A549 (cell line): Measurements from ENCODE around the gene MGAT5. TPM values are rescaled to one million over a fixed set of nuclear protein-coding genes. Genes with fewer than 3 reads are reported as not detected.

Source experiments
- ATAC-seq, 2 experiments: fragments of 200-7000 bp in 1 of 2; fragments of >200 bp in 1 of 2; cut with Nextera tagmentation in 1 of 2; cut with Tn5 transposase in 1 of 2; 3 replicates each; pipeline versions ENCODE4 v1.8.0 to v1.9.1; 2018 to 2020; ENCODE audit warnings: mild to moderate bottlenecking in 1 of 2, moderate library complexity in 1 of 2
- CTCF ChIA-PET: fragments of 300-600 bp; sonication (Branson Sonifier 250); formaldehyde crosslinking; extraction: SDS; loops from one replicate; lab custom pipeline; 2021; ENCODE audit warnings: antibody characterized with exemption, inconsistent platforms; lab: Yijun Ruan, JAX
- POLR2A ChIA-PET: fragments of 350-600 bp; formaldehyde crosslinking; extraction: SDS; loops from one replicate; lab custom pipeline; 2021; ENCODE audit warnings: antibody characterized with exemption, inconsistent platforms; lab: Yijun Ruan, JAX
- DNase-seq, 2 experiments: peaks; one replicate each; pipeline versions ENCODE4 v3.0.0 to v3.0.0-alpha.2; 2011 to 2016; ENCODE audit warnings: low read depth in 1 of 2, low spot score in 1 of 2
- FAIRE-seq: peaks from 2 replicates; lab custom pipeline; 2011; peaks lifted over from hg19 to GRCh38; lab: Jason Lieb, UNC
- H3K27ac ChIP-seq, 2 experiments: fragments of >200 bp; sonication (Bioruptor Twin); formaldehyde crosslinking; 3 replicates each; pipeline ENCODE4 v1.5.1; 2016 to 2017
- H3K4me1 ChIP-seq: fragments of >200 bp; sonication (Bioruptor Twin); formaldehyde crosslinking; 3 replicates; pipeline ENCODE4 v1.6.1; 2016
- H3K4me2 ChIP-seq: fragments of >200 bp; sonication (Bioruptor Twin); formaldehyde crosslinking; 3 replicates; pipeline ENCODE4 v1.6.1; 2016
- H3K4me3 ChIP-seq: fragments of >200 bp; sonication (Bioruptor Twin); formaldehyde crosslinking; 3 replicates; pipeline ENCODE4 v1.5.1; 2016
- H3K9me3 ChIP-seq: fragments of >200 bp; sonication (Bioruptor Twin); formaldehyde crosslinking; 3 replicates; pipeline ENCODE4 v1.6.1; 2016
- CBX8 ChIP-seq: fragments of 200-600 bp; sonication (generic); IDR thresholded peaks from 2 replicates; pipeline ENCODE4 v1.6.1; 2016
- FOSL2 ChIP-seq, 2 experiments: fragments of 450-650 bp in 1 of 2; fragments of >200 bp in 1 of 2; sonication (Bioruptor Twin) in 1 of 2; formaldehyde crosslinking; IDR thresholded peaks; 2 replicates each; pipeline versions ENCODE4 v1.5.0 to v1.6.1; 2016 to 2020; ENCODE audit warnings: mild to moderate bottlenecking in 1 of 2, moderate library complexity in 1 of 2
- GATA3 ChIP-seq: IDR thresholded peaks from 2 replicates; pipeline ENCODE4 v1.6.1; 2012; ENCODE audit warnings: borderline replicate concordance
- HDAC2 ChIP-seq: fragments of 200-600 bp; sonication (generic); IDR thresholded peaks from 2 replicates; pipeline ENCODE4 v1.6.1; 2016
- HEYL ChIP-seq: fragments of 250-450 bp; sonication (Bioruptor Pico); IDR thresholded peaks from 2 replicates; pipeline ENCODE4 v1.8.0; 2021; ENCODE audit warnings: mild to moderate bottlenecking, moderate library complexity
- HOXB5 ChIP-seq: fragments of 250-450 bp; sonication (Bioruptor Pico); IDR thresholded peaks from 2 replicates; pipeline ENCODE4 v1.5.0; 2020; ENCODE audit warnings: mild to moderate bottlenecking, moderate library complexity
- JUNB ChIP-seq: fragments of >200 bp; sonication (Bioruptor Twin); formaldehyde crosslinking; IDR thresholded peaks from 2 replicates; pipeline ENCODE4 v1.6.1; 2016
- KDM5A ChIP-seq: fragments of 200-600 bp; sonication (generic); IDR thresholded peaks from 2 replicates; pipeline ENCODE4 v1.6.1; 2016; ENCODE audit warnings: antibody characterized with exemption, mild to moderate bottlenecking
- MAZ ChIP-seq: fragments of 150-350 bp; IDR thresholded peaks from 2 replicates; pipeline ENCODE4 v1.6.1; 2014; ENCODE audit warnings: antibody characterized with exemption, low read depth, low read length, borderline replicate concordance
- MYC ChIP-seq: IDR thresholded peaks from 2 replicates; pipeline ENCODE4 v1.6.1; 2012; ENCODE audit warnings: mild to moderate bottlenecking, inconsistent platforms, low read length, improper control_type of control experiment, borderline replicate concordance
- NFE2L2 ChIP-seq: fragments of 150-350 bp; conservative IDR thresholded peaks from 2 replicates; pipeline ENCODE4 v1.6.1; 2014; ENCODE audit warnings: low read length
- NPAS2 ChIP-seq: fragments of 250-450 bp; sonication (Bioruptor Pico); IDR thresholded peaks from 2 replicates; pipeline ENCODE4 v1.8.0; 2022; ENCODE audit warnings: mild to moderate bottlenecking, moderate library complexity, borderline replicate concordance
- NR3C1 ChIP-seq: fragments of >200 bp; sonication (Bioruptor Twin); formaldehyde crosslinking; IDR thresholded peaks from 3 replicates; pipeline ENCODE4 v1.6.1; 2017
- PHF8 ChIP-seq: fragments of 200-600 bp; sonication (generic); IDR thresholded peaks from 2 replicates; pipeline ENCODE4 v1.6.1; 2016; ENCODE audit warnings: low read depth, mild to moderate bottlenecking, antibody characterized with exemption, moderate library complexity, borderline replicate concordance
- POLR2AphosphoS2 ChIP-seq: conservative IDR thresholded peaks from 2 replicates; pipeline ENCODE4 v1.6.1; 2012; ENCODE audit warnings: low read length, improper control_type of control experiment, inconsistent platforms
- RAD21 ChIP-seq, 2 experiments: fragments of >200 bp in 1 of 2; sonication (Bioruptor Twin) in 1 of 2; formaldehyde crosslinking in 1 of 2; IDR thresholded peaks in 1 of 2; conservative IDR thresholded peaks in 1 of 2; 2 replicates in 1 of 2; 3 replicates in 1 of 2; pipeline ENCODE4 v1.6.1; 2012 to 2018; ENCODE audit warnings: inconsistent platforms in 1 of 2
- RARB ChIP-seq: fragments of 250-450 bp; sonication (Bioruptor Pico); IDR thresholded peaks from 2 replicates; pipeline ENCODE4 v1.8.0; 2021; ENCODE audit warnings: mild to moderate bottlenecking, moderate library complexity
- RFX5 ChIP-seq: fragments of 450-650 bp; IDR thresholded peaks from 2 replicates; pipeline ENCODE4 v1.7.1; 2014; ENCODE audit warnings: antibody characterized with exemption, mild to moderate bottlenecking, moderate library complexity
- RNF2 ChIP-seq: fragments of 200-600 bp; sonication (generic); IDR thresholded peaks from 2 replicates; pipeline ENCODE4 v1.6.1; 2016; ENCODE audit warnings: low read depth, mild to moderate bottlenecking, antibody characterized with exemption, moderate library complexity, borderline replicate concordance
- TP53 ChIP-seq: fragments of 250-450 bp; sonication (Bioruptor Pico); IDR thresholded peaks from 2 replicates; pipeline ENCODE4 v1.5.0; 2021; ENCODE audit warnings: mild to moderate bottlenecking, moderate library complexity
- ZC3H11A ChIP-seq: fragments of 450-650 bp; IDR thresholded peaks from 2 replicates; pipeline ENCODE4 v1.6.1; 2014; ENCODE audit warnings: antibody characterized with exemption, mild to moderate bottlenecking
- ZNF302 ChIP-seq: fragments of 250-450 bp; sonication (Bioruptor Pico); IDR thresholded peaks from 2 replicates; pipeline ENCODE4 v1.9.0; 2021; ENCODE audit warnings: inconsistent platforms, mild to moderate bottlenecking, moderate library complexity
- ZSCAN20 ChIP-seq: fragments of 250-450 bp; sonication (Bioruptor Pico); IDR thresholded peaks from 2 replicates; pipeline ENCODE4 v1.8.0; 2022; ENCODE audit warnings: mild to moderate bottlenecking, moderate library complexity
- WGBS: methylation state at CpG from one replicate; pipeline ENCODE4 v1.1.6; 2017; ENCODE audit errors: missing lambda C conversion rate; 5-methylcytosine and 5-hydroxymethylcytosine counted together
- polyA plus RNA-seq, 4 experiments: library from polyadenylated mRNA; depleted of rRNA in 3 of 4; stranded (reverse); fragments of >200 nt; fragmentation: RNase III in 1 of 4; extraction: RNeasy Plus Mini Kit Qiagen cat#74134 plus additional on column Dnase treatment in 1 of 4; gene quantifications; 2 replicates in 3 of 4; 3 replicates in 1 of 4; pipeline ENCODE4 v1.2.3, GENCODE V29; 2011 to 2017
- TF ChIP-seq, protein P1 (sequence below): IDR thresholded peaks from 2 replicates; pipeline ENCODE4 v1.6.1; 2012
- TF ChIP-seq, protein P2 (sequence below): fragments of 250-450 bp; sonication (Bioruptor Pico); IDR thresholded peaks from 2 replicates; pipeline ENCODE4 v1.5.0; 2020; ENCODE audit warnings: low read depth, mild to moderate bottlenecking, moderate library complexity
- TF ChIP-seq, protein P3 (sequence below): fragments of 450-650 bp; IDR thresholded peaks from 2 replicates; pipeline ENCODE4 v1.6.1; 2014; ENCODE audit warnings: antibody characterized with exemption
- TF ChIP-seq, protein P4 (sequence below): fragments of >200 bp; sonication (Bioruptor Twin); formaldehyde crosslinking; IDR thresholded peaks from 3 replicates; pipeline ENCODE4 v1.6.1; 2016
- TF ChIP-seq, protein P5 (sequence below): fragments of >200 bp; sonication (Bioruptor Twin); formaldehyde crosslinking; IDR thresholded peaks from 2 replicates; pipeline ENCODE4 v1.6.1; 2016
- TF ChIP-seq, protein P6 (sequence below): IDR thresholded peaks from 2 replicates; pipeline ENCODE4 v1.6.1; 2012; ENCODE audit warnings: low read depth, borderline replicate concordance

MGAT5 gene
- polyA plus RNA-seq, 2 of the 4 experiments (the other 2 are of a cell fraction) = 13.2 to 17.1 TPM

DNA sequence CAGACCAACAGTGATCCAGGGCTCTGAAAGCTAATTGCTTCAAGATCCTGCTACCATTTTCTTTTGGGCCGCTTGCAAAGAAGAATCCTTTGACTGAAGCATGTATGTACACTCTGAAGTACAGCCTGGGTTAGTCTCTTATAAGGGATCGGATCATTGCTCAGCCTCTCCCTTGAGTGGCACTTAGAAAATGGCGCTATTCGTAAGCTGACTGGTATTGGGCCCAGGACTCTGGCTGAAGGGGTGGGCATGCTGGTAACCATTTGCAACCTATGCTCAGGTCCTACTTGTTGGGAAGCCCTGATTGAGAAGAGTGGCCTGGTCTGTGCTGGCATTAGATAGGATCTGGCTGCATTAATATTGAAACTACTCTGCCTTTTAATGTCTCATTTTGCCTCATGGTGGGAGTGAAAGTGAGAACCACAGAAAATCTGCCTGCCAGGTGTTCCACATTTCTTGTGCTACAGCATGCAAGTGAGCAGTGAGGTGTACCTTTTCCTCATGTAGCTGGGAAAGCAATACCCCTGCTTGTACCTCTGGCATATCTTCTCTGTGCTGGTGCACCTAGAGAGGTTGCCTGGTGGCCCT lies 661 bp upstream of the MGAT5 start:
- H3K4me1 ChIP-seq = no peaks in the 10 kb centered on the region
- CTCF ChIA-PET = interaction anchor here (0.9 to 2.3 kb wide), 4 partner anchors 8 to 135 kb away, joined by 3 to 10 read pairs (median 6); no protein-coding TSS in a partner anchor
- no peak for DNase-seq
- H3K27ac ChIP-seq = no peak overlapping the region
- TF ChIP-seq ZNF302 (CRISPR knock-in tag) = no peak
- no peak for TF ChIP-seq RFX5
- TF ChIP-seq, all 56 proteins: peak for 0
- Histone ChIP-seq H3K4me3 (no peak overlapping the region), H3K4me2 (no peak overlapping the region), H3K9me3 (no peaks in the 10 kb centered on the region)
- FAIRE-seq = no peak
- POLR2A ChIA-PET = no interaction called here
- WGBS = 92% methylated on average over 4 of the region's 4 CpGs
- ATAC-seq = no peak

DNA sequence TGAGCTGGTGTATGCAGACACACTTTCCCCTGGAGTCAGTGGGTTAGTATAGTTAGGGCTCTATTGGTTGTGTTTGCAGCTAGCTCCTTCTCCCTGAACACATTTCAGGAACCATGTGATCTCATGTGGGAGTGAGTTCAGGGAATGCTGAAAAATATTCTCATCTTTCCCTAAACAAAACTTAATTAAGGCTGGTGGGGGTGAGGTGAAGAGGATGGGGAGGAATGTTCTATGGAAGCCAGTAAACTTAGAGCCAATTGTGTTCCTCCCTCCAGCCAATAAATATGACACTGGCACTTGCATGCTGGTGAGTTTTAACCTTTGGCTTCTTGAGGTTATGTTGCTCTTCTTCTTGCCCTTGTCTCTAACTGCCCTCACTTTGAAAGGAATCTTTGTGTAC lies 952 bp downstream of the MGAT5 start:
- no peak overlapping the region for H3K4me3 ChIP-seq
- H3K27ac ChIP-seq = no peak overlapping the region
- FAIRE-seq (no peak), ATAC-seq (no peak), DNase-seq (no peak)
- CTCF ChIA-PET = interaction anchor here (1.4 to 2.3 kb wide), 3 partner anchors 9 to 136 kb away, joined by 6 to 10 read pairs (median 9); no protein-coding TSS in a partner anchor
- H3K9me3 ChIP-seq = no peaks in the 10 kb centered on the region
- H3K4me1 ChIP-seq = no peaks in the 10 kb centered on the region
- H3K4me2 ChIP-seq = no peak overlapping the region
- no peak for TF ChIP-seq HDAC2
- no peak for TF ChIP-seq JUNB
- TF ChIP-seq, protein P1, sequence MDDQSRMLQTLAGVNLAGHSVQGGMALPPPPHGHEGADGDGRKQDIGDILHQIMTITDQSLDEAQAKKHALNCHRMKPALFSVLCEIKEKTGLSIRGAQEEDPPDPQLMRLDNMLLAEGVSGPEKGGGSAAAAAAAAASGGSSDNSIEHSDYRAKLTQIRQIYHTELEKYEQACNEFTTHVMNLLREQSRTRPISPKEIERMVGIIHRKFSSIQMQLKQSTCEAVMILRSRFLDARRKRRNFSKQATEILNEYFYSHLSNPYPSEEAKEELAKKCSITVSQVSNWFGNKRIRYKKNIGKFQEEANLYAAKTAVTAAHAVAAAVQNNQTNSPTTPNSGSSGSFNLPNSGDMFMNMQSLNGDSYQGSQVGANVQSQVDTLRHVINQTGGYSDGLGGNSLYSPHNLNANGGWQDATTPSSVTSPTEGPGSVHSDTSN = no peak
- no peak for TF ChIP-seq RNF2
- no peak for TF ChIP-seq PHF8
- no peak for TF ChIP-seq POLR2AphosphoS2
- no peak for TF ChIP-seq NFE2L2
- TF ChIP-seq HEYL (CRISPR knock-in tag) = no peak
- TF ChIP-seq, protein P2, sequence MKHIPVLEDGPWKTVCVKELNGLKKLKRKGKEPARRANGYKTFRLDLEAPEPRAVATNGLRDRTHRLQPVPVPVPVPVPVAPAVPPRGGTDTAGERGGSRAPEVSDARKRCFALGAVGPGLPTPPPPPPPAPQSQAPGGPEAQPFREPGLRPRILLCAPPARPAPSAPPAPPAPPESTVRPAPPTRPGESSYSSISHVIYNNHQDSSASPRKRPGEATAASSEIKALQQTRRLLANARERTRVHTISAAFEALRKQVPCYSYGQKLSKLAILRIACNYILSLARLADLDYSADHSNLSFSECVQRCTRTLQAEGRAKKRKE (CRISPR knock-in tag) = no peak
- no peak for TF ChIP-seq NR3C1
- TF ChIP-seq NPAS2 (CRISPR knock-in tag) = no peak
- TF ChIP-seq FOSL2 (IDR thresholded peaks at IDR 0.05) = no peak
- no peak for TF ChIP-seq FOSL2 (CRISPR knock-in tag; IDR thresholded peaks at IDR 0.05)
- TF ChIP-seq HOXB5 (CRISPR knock-in tag) = no peak
- no peak for TF ChIP-seq TP53 (CRISPR knock-in tag)
- no peak for TF ChIP-seq GATA3
- no peak for TF ChIP-seq ZC3H11A
- TF ChIP-seq CBX8 = no peak
- no peak for TF ChIP-seq MYC
- TF ChIP-seq ZSCAN20 = no peak
- TF ChIP-seq, protein P3, sequence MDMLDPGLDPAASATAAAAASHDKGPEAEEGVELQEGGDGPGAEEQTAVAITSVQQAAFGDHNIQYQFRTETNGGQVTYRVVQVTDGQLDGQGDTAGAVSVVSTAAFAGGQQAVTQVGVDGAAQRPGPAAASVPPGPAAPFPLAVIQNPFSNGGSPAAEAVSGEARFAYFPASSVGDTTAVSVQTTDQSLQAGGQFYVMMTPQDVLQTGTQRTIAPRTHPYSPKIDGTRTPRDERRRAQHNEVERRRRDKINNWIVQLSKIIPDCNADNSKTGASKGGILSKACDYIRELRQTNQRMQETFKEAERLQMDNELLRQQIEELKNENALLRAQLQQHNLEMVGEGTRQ = no peak
- POLR2A ChIA-PET = no interaction called here

DNA sequence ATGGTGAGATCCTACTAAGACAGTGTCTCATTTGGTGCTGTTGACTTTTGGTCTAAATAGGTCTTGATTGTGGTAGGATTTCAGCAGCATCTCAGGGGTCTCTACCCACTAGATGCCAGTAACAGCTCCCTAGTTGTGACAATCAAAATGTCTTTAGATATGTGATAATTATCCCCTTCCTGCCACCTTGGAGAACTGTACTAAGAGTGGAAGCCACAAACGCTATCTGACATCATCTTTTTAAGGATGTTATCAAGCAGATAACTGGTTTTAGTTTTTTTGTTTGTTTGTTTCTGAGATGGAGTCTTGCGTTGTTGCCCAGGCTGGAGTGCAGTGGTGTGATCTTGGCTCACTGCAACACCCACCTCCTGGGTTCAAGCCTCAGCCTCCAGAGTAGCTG lies 3.1 kb downstream of the MGAT5 start:
- 100% methylated on average over 2 of the region's 2 CpGs for WGBS
- FAIRE-seq = no peak
- H3K27ac ChIP-seq = no peak overlapping the region

More for the DNA sequence above, 3.1 kb downstream of the MGAT5 start:
- ATAC-seq (no peak), DNase-seq (no peak)
- H3K4me3 ChIP-seq = no peak overlapping the region
- no peaks in the 10 kb centered on the region for H3K9me3 ChIP-seq
- TF ChIP-seq RAD21 (conservative IDR thresholded peaks at IDR 0.05 in 1 of 2, IDR thresholded peaks at IDR 0.05 in 1 of 2) (no peak), HOXB5 (CRISPR knock-in tag) (no peak), KDM5A (no peak), MAZ (no peak), JUNB (no peak), RARB (CRISPR knock-in tag) (no peak)
- TF ChIP-seq, protein P4, sequence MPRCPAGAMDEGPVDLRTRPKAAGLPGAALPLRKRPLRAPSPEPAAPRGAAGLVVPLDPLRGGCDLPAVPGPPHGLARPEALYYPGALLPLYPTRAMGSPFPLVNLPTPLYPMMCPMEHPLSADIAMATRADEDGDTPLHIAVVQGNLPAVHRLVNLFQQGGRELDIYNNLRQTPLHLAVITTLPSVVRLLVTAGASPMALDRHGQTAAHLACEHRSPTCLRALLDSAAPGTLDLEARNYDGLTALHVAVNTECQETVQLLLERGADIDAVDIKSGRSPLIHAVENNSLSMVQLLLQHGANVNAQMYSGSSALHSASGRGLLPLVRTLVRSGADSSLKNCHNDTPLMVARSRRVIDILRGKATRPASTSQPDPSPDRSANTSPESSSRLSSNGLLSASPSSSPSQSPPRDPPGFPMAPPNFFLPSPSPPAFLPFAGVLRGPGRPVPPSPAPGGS = no peak
- TF ChIP-seq, protein P5, sequence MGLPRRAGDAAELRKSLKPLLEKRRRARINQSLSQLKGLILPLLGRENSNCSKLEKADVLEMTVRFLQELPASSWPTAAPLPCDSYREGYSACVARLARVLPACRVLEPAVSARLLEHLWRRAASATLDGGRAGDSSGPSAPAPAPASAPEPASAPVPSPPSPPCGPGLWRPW = no peak
- TF ChIP-seq, protein P6, sequence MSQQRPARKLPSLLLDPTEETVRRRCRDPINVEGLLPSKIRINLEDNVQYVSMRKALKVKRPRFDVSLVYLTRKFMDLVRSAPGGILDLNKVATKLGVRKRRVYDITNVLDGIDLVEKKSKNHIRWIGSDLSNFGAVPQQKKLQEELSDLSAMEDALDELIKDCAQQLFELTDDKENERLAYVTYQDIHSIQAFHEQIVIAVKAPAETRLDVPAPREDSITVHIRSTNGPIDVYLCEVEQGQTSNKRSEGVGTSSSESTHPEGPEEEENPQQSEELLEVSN = no peak
- ChIA-PET POLR2A (no interaction called here), CTCF (interaction anchor here (1.1 to 2.6 kb wide), 4 partner anchors 12 to 138 kb away, joined by 3 to 14 read pairs (median 6); no protein-coding TSS in a partner anchor)
- no peak overlapping the region for H3K4me2 ChIP-seq
- H3K4me1 ChIP-seq = no peaks in the 10 kb centered on the region
